Measurements from ENCODE around the gene MLIP.
"Not testable (repeated sequence)": the region's sequence is repeated elsewhere in the genome, so short reads cannot be mapped to it uniquely, and the experiment has no call there.

Gene MLIP

DNA sequence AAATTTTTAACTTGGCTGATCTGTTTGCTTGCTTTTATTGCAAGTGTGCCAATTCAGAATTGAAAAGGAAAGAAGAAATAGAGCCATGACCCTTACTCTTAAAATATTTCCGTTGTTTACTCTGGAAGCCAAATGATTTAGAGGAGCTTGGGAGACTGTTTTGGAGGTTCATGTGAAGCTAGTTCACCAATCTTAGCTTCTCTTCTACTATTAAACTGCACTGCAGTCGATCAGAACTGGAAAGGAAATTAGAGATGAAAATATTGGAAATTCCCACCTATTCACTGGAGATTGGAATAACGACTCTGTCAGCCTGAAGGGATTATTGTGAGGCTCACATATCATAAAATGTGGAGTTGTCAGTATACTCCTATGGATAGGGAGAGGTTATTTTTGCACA, 81.8 kb downstream of the MLIP start:
- DNase-seq (ENCODE audit: low read depth): no peak
- no peak overlapping the region for H3K4me3 ChIP-seq (ENCODE audit: low read depth, low read length)
- TF ChIP-seq, protein P1, sequence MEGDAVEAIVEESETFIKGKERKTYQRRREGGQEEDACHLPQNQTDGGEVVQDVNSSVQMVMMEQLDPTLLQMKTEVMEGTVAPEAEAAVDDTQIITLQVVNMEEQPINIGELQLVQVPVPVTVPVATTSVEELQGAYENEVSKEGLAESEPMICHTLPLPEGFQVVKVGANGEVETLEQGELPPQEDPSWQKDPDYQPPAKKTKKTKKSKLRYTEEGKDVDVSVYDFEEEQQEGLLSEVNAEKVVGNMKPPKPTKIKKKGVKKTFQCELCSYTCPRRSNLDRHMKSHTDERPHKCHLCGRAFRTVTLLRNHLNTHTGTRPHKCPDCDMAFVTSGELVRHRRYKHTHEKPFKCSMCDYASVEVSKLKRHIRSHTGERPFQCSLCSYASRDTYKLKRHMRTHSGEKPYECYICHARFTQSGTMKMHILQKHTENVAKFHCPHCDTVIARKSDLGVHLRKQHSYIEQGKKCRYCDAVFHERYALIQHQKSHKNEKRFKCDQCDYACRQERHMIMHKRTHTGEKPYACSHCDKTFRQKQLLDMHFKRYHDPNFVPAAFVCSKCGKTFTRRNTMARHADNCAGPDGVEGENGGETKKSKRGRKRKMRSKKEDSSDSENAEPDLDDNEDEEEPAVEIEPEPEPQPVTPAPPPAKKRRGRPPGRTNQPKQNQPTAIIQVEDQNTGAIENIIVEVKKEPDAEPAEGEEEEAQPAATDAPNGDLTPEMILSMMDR (IDR thresholded peaks at IDR 0.05; ENCODE audit: insufficient read depth, low read depth, low read length, missing control alignments): no peak

DNA sequence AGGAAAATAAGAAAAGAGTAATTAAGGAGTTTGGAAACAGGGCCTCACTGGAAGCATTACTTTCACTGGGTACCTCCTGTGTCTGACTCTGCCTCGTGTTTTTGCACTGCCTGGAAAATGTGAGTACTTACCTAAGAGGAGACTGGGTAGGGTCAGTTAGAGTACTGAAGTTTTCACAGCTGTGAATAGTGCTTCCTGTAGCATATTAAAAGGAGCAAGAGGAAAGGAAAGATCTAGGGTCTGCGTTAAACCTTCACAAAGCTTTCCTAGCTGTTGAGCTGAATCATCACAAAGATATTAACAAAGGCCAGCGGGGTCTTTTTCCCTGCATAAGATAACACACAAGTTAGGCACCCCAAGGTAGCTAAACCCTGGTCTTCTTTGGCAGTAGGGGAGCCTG, 82.3 kb downstream of the MLIP start:
- TF ChIP-seq, protein P1 (IDR thresholded peaks at IDR 0.05; ENCODE audit: insufficient read depth, low read depth, low read length, missing control alignments): no peak
- DNase-seq (ENCODE audit: low read depth): no peak
- H3K4me3 ChIP-seq (ENCODE audit: low read depth, low read length): no peak overlapping the region

DNA sequence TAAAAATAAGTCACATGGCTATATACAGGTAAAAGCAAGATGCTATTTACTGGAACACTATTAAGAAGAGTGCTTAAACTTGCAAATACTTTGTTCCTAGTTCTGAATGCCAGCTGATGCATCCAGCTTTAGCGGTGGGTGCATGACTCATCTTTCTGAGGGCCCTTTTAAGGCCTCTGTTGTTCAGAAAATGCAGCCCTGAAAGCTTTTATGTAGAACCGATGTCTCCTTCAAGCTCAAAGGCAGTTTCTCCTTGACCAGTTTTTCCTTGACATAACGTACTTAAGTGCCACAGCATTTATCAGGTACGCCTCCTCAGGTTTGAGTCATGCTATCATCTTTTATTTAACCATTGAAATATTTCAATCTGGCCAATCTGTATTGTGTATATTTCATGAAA, 82.8 kb downstream of the MLIP start:
- no peak overlapping the region for H3K4me3 ChIP-seq (ENCODE audit: low read depth, low read length)
- TF ChIP-seq, protein P1 (IDR thresholded peaks at IDR 0.05; ENCODE audit: insufficient read depth, low read depth, low read length, missing control alignments): no peak
- no peak for DNase-seq (ENCODE audit: low read depth)

DNA sequence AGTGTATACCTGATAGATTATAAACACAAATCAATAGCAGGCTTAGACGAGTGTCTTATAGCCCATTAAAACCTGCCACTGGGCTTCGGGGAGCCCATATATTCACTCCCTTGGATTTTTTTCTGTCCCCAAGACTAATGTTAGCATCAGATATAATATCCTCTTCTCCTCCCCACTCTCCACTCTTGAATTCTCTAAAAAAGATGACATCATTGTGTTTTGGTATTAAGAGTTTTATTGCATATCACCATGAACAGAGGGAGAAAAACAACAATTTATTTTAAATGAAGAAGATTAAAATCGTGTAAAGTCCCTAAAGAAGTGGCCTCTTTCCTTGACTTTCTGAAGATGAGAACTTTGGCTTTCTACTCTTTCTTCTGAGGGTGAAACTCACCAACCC, 84.4 kb downstream of the MLIP start:
- no peak for DNase-seq (ENCODE audit: low read depth)
- TF ChIP-seq, protein P1 (IDR thresholded peaks at IDR 0.05; ENCODE audit: insufficient read depth, low read depth, low read length, missing control alignments): no peak
- H3K4me3 ChIP-seq (ENCODE audit: low read depth, low read length): no peak overlapping the region

DNA sequence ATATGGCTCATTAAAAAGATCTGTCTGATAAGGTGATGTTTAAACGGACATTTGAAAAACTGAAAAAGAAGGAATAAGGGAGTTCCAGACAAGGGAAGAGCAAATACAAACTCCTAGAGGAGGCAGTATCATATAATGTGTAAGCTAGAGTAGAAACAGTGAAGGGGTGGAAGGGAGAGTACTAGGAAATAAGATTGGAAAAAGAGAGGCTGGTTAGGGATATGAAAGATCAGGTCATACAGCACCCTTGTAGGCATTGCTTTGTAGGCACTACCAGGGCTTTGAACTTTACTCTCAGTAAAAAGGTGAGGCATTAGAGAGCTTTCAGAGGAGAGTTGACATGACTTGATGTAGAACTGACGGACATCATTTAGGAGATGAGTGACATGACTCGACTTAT, 85.7 kb downstream of the MLIP start:
- DNase-seq (ENCODE audit: low read depth): no peak
- H3K4me3 ChIP-seq (ENCODE audit: low read depth, low read length): no peak overlapping the region
- TF ChIP-seq, protein P1 (IDR thresholded peaks at IDR 0.05; ENCODE audit: insufficient read depth, low read depth, low read length, missing control alignments): no peak

DNA sequence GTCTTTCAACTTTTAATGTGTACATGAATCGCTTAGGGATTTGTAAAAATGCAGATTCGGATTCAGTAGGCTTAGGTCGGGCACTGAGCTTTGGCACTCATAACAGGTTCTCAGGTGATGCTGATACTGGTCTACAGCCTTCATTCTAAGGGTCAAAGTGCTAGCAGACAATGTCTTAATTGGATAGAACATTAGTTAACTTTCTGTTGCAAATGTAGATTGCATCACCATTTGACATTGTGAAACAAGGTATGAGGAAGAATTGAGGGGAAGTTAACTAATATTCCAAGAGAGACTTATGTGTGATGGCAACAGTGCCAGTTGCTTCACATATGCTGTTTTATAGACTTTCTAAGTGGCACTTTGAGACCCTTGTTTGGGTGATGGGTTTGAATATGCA, 86.9 kb downstream of the MLIP start:
- no peak for DNase-seq (ENCODE audit: low read depth)
- TF ChIP-seq, protein P1 (IDR thresholded peaks at IDR 0.05; ENCODE audit: insufficient read depth, low read depth, low read length, missing control alignments): no peak
- H3K4me3 ChIP-seq (ENCODE audit: low read depth, low read length): no peak overlapping the region

DNA sequence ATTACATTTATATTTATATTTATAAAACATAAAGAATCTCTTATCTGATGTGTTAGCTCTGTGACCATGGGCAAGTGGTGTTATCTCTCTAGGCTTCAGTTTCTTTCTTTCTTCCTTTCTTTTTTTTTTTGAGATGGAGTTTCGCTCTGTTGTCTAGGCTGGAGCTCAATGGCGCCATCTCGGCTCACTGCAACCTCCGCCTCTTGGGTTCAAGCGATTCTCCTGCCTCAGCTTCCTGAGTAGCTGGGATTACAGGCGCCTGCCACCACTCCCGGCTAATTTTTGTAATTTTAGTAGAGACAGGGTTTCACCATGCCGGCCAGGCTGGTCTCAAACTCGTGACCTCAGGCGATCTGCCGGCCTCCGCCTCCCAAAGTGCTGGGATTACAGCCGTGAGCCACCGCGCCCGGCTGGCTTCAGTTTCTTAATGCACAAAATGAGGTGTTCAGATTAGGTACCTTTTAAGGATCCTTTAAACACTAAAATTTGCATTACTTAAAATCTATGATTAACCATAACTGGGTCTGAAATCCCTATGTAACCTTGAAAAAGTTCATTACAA, 92.3 kb downstream of the MLIP start:
- H3K4me3 ChIP-seq (ENCODE audit: low read depth, low read length); DNase-seq (ENCODE audit: low read depth): not testable (repeated sequence)
